SK-N-SH treated with all-trans-retinoic acid at 6 μM for 48 hours (cell line): ENCODE measurements around the gene TCAIM.

Experiments used
- ATAC-seq: fragments of 200-7000 bp; cut with Tn5 transposase; 3 replicates; pipeline ENCODE4 v1.9.1; 2020; ENCODE audit warnings: mild to moderate bottlenecking, moderate library complexity
- BACH2 ChIP-seq: fragments of 250-450 bp; sonication (Bioruptor Pico); IDR thresholded peaks from 2 replicates; pipeline ENCODE4 v1.9.0; 2021; ENCODE audit warnings: mild to moderate bottlenecking, borderline replicate concordance
- CREB5 ChIP-seq: fragments of 250-450 bp; sonication (Bioruptor Pico); IDR thresholded peaks from 2 replicates; pipeline ENCODE4 v1.5.1; 2020; ENCODE audit warnings: low read depth, mild to moderate bottlenecking, moderate library complexity
- CSDC2 ChIP-seq: fragments of 250-450 bp; sonication (Bioruptor Pico); IDR thresholded peaks from 2 replicates; pipeline ENCODE4 v1.5.0; 2020; ENCODE audit warnings: mild to moderate bottlenecking, moderate library complexity
- CSRNP3 ChIP-seq: fragments of 250-450 bp; sonication (Bioruptor Pico); IDR thresholded peaks from 2 replicates; pipeline ENCODE4 v1.5.1; 2021; ENCODE audit warnings: mild to moderate bottlenecking, moderate library complexity
- ESRRG ChIP-seq: fragments of 250-450 bp; sonication (Bioruptor Pico); IDR thresholded peaks from 2 replicates; pipeline ENCODE4 v1.6.1; 2021; ENCODE audit warnings: mild to moderate bottlenecking
- GLIS3 ChIP-seq: fragments of 250-450 bp; sonication (Bioruptor Pico); IDR thresholded peaks from 2 replicates; pipeline ENCODE4 v1.5.0; 2020; ENCODE audit warnings: mild to moderate bottlenecking, moderate library complexity
- ISL1 ChIP-seq: fragments of 250-450 bp; sonication (Bioruptor Pico); IDR thresholded peaks from 2 replicates; pipeline ENCODE4 v2.1.2; 2022; ENCODE audit warnings: mild to moderate bottlenecking, moderate library complexity
- OSR1 ChIP-seq: fragments of 250-450 bp; sonication (Bioruptor Pico); IDR thresholded peaks from 2 replicates; pipeline ENCODE4 v1.8.0; 2022; ENCODE audit warnings: moderate library complexity, mild to moderate bottlenecking, inconsistent platforms
- PPARA ChIP-seq: fragments of 250-450 bp; sonication (Bioruptor Pico); IDR thresholded peaks from 2 replicates; pipeline ENCODE4 v1.5.0; 2020; ENCODE audit warnings: mild to moderate bottlenecking, borderline replicate concordance
- RARB ChIP-seq: fragments of 250-450 bp; sonication (Bioruptor Pico); IDR thresholded peaks from 2 replicates; pipeline ENCODE4 v1.8.0; 2021; ENCODE audit warnings: mild to moderate bottlenecking, moderate library complexity
- SNAI2 ChIP-seq: fragments of 250-450 bp; sonication (Bioruptor Pico); IDR thresholded peaks from 2 replicates; pipeline ENCODE4 v1.5.0; 2020; ENCODE audit warnings: mild to moderate bottlenecking, moderate library complexity
- TCF4 ChIP-seq: fragments of 250-450 bp; sonication (Bioruptor Pico); IDR thresholded peaks from 2 replicates; pipeline ENCODE4 v1.8.0; 2021; ENCODE audit warnings: mild to moderate bottlenecking, moderate library complexity, borderline replicate concordance
- TOX ChIP-seq: fragments of 250-450 bp; sonication (Bioruptor Pico); IDR thresholded peaks from 2 replicates; pipeline ENCODE4 v1.8.0; 2021; ENCODE audit warnings: mild to moderate bottlenecking, moderate library complexity, borderline replicate concordance
- ZC3H10 ChIP-seq: fragments of 250-450 bp; sonication (Bioruptor Pico); IDR thresholded peaks from 2 replicates; pipeline ENCODE4 v1.5.1; 2021; ENCODE audit warnings: mild to moderate bottlenecking, moderate library complexity
- ZFP3 ChIP-seq: fragments of 250-450 bp; sonication (Bioruptor Pico); IDR thresholded peaks from 2 replicates; pipeline ENCODE4 v1.5.0; 2020; ENCODE audit warnings: mild to moderate bottlenecking, moderate library complexity
- ZFP30 ChIP-seq: fragments of 450-650 bp; formaldehyde crosslinking; IDR thresholded peaks from 2 replicates; pipeline ENCODE4 v1.5.0; 2022; ENCODE audit warnings: mild to moderate bottlenecking, moderate library complexity
- ZNF565 ChIP-seq: fragments of 450-650 bp; formaldehyde crosslinking; conservative IDR thresholded peaks from 2 replicates; pipeline ENCODE4 v1.5.0; 2020; ENCODE audit warnings: low read depth, mild to moderate bottlenecking, moderate library complexity
- ZNF70 ChIP-seq: fragments of 450-650 bp; formaldehyde crosslinking; IDR thresholded peaks from 2 replicates; pipeline ENCODE4 v1.5.0; 2020; ENCODE audit warnings: mild to moderate bottlenecking, moderate library complexity
- ZNF8 ChIP-seq: fragments of 450-650 bp; formaldehyde crosslinking; IDR thresholded peaks from 2 replicates; pipeline ENCODE4 v1.5.0; 2020; ENCODE audit warnings: mild to moderate bottlenecking, moderate library complexity
- TF ChIP-seq, protein P1 (sequence below): fragments of 250-450 bp; sonication (Bioruptor Pico); IDR thresholded peaks from 2 replicates; pipeline ENCODE4 v1.8.0; 2020; ENCODE audit warnings: mild to moderate bottlenecking, moderate library complexity, borderline replicate concordance
- TF ChIP-seq, protein P2 (sequence below): fragments of 250-450 bp; sonication (Bioruptor Pico); IDR thresholded peaks from 2 replicates; pipeline ENCODE4 v1.8.0; 2021; ENCODE audit warnings: low read depth, mild to moderate bottlenecking, moderate library complexity, borderline replicate concordance
- TF ChIP-seq, protein P3 (sequence below): fragments of 250-450 bp; sonication (Bioruptor Pico); IDR thresholded peaks from 2 replicates; pipeline ENCODE4 v1.5.0; 2020; ENCODE audit warnings: mild to moderate bottlenecking, moderate library complexity

Gene TCAIM

DNA sequence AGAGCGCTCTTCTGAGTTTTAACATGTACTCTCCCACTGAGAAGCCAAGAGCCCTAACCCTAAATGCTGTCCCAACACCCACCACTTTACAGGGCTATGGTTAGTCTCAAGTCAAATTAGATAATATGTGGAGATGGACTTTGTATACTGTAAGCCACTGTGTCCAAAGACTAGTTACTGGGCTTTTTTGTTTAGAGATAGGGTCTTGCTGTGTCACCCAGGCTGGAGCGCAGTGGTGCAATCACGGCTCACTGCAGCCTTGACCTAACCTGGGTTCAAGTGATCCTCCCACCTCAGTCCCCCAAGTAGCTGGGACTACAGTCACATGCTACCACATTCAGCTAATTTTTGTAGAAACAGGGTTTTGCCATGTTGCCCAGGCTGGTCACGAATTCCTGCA lies 115.7 kb downstream of the TCAIM start:
- TF ChIP-seq, protein P1, sequence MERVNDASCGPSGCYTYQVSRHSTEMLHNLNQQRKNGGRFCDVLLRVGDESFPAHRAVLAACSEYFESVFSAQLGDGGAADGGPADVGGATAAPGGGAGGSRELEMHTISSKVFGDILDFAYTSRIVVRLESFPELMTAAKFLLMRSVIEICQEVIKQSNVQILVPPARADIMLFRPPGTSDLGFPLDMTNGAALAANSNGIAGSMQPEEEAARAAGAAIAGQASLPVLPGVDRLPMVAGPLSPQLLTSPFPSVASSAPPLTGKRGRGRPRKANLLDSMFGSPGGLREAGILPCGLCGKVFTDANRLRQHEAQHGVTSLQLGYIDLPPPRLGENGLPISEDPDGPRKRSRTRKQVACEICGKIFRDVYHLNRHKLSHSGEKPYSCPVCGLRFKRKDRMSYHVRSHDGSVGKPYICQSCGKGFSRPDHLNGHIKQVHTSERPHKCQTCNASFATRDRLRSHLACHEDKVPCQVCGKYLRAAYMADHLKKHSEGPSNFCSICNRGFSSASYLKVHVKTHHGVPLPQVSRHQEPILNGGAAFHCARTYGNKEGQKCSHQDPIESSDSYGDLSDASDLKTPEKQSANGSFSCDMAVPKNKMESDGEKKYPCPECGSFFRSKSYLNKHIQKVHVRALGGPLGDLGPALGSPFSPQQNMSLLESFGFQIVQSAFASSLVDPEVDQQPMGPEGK, result no peak
- TF ChIP-seq PPARA (CRISPR knock-in tag) (no peak), CSRNP3 (CRISPR knock-in tag) (no peak), OSR1 (CRISPR knock-in tag) (no peak), ZFP30 (CRISPR knock-in tag) (no peak), CREB5 (CRISPR knock-in tag) (no peak), RARB (CRISPR knock-in tag) (no peak), ISL1 (no peak), ESRRG (CRISPR knock-in tag) (no peak), ZNF8 (CRISPR knock-in tag) (no peak), TCF4 (CRISPR knock-in tag) (no peak), ZFP3 (no peak), TOX (CRISPR knock-in tag) (no peak), BACH2 (CRISPR knock-in tag) (no peak), GLIS3 (CRISPR knock-in tag) (no peak), ZC3H10 (no peak)
- TF ChIP-seq, protein P2, sequence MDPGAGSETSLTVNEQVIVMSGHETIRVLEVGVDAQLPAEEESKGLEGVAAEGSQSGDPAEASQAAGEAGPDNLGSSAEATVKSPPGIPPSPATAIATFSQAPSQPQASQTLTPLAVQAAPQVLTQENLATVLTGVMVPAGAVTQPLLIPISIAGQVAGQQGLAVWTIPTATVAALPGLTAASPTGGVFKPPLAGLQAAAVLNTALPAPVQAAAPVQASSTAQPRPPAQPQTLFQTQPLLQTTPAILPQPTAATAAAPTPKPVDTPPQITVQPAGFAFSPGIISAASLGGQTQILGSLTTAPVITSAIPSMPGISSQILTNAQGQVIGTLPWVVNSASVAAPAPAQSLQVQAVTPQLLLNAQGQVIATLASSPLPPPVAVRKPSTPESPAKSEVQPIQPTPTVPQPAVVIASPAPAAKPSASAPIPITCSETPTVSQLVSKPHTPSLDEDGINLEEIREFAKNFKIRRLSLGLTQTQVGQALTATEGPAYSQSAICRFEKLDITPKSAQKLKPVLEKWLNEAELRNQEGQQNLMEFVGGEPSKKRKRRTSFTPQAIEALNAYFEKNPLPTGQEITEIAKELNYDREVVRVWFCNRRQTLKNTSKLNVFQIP (CRISPR knock-in tag), result no peak
- TF ChIP-seq, protein P3, sequence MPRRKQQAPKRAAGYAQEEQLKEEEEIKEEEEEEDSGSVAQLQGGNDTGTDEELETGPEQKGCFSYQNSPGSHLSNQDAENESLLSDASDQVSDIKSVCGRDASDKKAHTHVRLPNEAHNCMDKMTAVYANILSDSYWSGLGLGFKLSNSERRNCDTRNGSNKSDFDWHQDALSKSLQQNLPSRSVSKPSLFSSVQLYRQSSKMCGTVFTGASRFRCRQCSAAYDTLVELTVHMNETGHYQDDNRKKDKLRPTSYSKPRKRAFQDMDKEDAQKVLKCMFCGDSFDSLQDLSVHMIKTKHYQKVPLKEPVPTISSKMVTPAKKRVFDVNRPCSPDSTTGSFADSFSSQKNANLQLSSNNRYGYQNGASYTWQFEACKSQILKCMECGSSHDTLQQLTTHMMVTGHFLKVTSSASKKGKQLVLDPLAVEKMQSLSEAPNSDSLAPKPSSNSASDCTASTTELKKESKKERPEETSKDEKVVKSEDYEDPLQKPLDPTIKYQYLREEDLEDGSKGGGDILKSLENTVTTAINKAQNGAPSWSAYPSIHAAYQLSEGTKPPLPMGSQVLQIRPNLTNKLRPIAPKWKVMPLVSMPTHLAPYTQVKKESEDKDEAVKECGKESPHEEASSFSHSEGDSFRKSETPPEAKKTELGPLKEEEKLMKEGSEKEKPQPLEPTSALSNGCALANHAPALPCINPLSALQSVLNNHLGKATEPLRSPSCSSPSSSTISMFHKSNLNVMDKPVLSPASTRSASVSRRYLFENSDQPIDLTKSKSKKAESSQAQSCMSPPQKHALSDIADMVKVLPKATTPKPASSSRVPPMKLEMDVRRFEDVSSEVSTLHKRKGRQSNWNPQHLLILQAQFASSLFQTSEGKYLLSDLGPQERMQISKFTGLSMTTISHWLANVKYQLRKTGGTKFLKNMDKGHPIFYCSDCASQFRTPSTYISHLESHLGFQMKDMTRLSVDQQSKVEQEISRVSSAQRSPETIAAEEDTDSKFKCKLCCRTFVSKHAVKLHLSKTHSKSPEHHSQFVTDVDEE (CRISPR knock-in tag), result no peak
- TF ChIP-seq, all 23 proteins: peak for 0
- no peak for ATAC-seq

GRCh38 chr3:44455318-44455717 lies 116.8 kb downstream of the TCAIM start:
- no peak for TF ChIP-seq ZNF565 (CRISPR knock-in tag)
- no peak for TF ChIP-seq ISL1
- no peak for TF ChIP-seq CSDC2 (CRISPR knock-in tag)
- TF ChIP-seq ESRRG (CRISPR knock-in tag), result no peak
- no peak for TF ChIP-seq ZFP30 (CRISPR knock-in tag)
- no peak for TF ChIP-seq BACH2 (CRISPR knock-in tag)
- no peak for TF ChIP-seq GLIS3 (CRISPR knock-in tag)
- no peak for TF ChIP-seq CREB5 (CRISPR knock-in tag)
- no peak for TF ChIP-seq TCF4 (CRISPR knock-in tag)
- TF ChIP-seq SNAI2 (CRISPR knock-in tag), result no peak
- TF ChIP-seq ZC3H10, result no peak
- TF ChIP-seq, protein P3 (CRISPR knock-in tag), result no peak
- TF ChIP-seq PPARA (CRISPR knock-in tag), result no peak
- TF ChIP-seq ZNF70 (CRISPR knock-in tag), result no peak
- TF ChIP-seq, protein P1, result no peak
- no peak for TF ChIP-seq ZNF8 (CRISPR knock-in tag)
- ATAC-seq, result no peak
